Hematopoietic multipotent progenitor cell treated with erythropoietin and hydrocortisone succinate and interleukin-3 and kit ligand, for 15 days (in vitro differentiated cells): ENCODE data around the gene MSI2.

Experiments
- DNase-seq: peaks from one replicate; pipeline ENCODE4 v3.0.0-alpha.2; 2015; ENCODE audit warnings: low spot score

Gene MSI2

DNA sequence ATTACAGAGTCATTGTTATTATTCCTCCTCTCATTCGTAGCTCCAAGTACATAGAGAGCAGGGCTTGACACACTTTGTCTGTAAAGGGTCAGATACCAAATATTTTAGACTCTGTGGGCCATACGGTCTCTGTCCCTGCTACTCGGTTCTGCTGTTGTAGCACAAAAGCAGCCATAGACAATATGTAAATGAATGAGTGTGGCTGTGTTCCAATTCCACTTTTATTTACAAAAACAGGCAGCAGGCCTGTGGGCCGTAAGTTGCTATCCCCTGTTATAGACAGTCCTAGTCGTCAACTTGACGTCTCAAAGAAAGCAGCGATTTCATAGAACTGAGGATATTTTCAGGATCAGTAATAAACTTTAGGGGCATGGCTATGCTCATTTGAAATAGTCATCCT lies 161.6 kb downstream of the MSI2 start:
- DNase-seq: no peak

DNA sequence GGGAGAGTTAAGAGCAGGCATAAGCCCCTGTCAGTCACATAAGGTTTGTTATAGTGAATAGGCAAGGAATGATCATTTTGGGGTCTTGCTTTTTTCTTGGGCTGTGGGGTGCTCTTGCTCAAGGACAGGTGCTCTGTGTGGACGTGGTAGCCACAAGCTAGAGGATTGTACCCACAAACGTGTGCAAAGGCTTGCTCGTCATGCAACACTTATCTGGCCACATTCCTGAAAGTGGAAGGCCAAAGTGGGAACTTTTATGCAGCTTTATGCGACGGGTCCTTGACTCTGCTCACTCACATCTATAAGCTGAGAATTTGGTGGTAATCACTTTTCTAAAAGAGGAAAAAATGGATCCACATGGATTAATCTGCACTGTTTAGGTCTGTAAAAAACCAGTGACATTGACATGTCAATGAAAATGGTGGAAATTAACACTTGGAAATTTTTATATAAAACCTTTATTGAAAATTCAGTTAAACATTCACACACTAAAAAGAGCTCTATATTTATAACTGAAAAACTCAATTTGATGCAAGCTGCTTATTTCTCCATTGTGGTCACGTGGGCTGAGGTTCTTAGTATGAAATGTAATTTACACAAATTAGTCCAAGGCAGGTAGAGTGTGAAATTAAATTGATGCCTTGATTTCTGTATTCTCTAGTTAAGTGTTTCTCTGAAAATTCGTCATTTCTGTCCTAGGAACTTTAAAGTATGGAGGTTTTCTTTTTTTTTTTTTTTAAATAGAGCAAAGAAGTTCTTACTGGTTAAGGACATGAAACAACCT lies 162.3 kb downstream of the MSI2 start:
- no peak for DNase-seq

DNA sequence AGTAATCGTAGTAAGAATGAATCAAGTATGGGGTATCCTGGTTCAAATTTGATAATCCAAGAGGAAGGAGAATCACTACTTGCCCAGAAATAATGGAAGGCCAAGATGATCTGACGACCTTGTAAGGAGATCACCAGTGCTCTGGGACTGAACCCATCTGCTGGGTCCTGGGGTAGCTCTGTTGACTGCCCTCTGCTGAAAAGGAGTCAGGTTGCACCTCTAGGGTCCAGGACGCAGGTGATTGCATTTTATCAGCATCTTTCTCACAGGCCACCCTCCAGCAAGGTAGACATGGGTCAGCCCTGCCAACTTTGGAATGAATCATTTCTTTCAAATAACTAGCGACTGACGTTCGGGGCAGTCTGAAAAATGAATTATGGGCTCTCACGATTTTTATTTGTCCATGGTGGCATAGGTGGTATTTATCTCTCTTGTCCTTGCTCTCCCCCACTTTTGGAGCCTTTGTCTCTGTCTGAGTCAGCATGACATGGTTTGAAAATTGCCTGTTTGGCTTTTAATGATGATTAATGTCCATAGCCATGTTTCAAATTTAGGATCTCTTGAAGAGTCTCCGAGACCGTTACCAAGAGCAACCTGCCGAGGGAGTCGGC lies 163.7 kb downstream of the MSI2 start:
- DNase-seq: no peak

DNA sequence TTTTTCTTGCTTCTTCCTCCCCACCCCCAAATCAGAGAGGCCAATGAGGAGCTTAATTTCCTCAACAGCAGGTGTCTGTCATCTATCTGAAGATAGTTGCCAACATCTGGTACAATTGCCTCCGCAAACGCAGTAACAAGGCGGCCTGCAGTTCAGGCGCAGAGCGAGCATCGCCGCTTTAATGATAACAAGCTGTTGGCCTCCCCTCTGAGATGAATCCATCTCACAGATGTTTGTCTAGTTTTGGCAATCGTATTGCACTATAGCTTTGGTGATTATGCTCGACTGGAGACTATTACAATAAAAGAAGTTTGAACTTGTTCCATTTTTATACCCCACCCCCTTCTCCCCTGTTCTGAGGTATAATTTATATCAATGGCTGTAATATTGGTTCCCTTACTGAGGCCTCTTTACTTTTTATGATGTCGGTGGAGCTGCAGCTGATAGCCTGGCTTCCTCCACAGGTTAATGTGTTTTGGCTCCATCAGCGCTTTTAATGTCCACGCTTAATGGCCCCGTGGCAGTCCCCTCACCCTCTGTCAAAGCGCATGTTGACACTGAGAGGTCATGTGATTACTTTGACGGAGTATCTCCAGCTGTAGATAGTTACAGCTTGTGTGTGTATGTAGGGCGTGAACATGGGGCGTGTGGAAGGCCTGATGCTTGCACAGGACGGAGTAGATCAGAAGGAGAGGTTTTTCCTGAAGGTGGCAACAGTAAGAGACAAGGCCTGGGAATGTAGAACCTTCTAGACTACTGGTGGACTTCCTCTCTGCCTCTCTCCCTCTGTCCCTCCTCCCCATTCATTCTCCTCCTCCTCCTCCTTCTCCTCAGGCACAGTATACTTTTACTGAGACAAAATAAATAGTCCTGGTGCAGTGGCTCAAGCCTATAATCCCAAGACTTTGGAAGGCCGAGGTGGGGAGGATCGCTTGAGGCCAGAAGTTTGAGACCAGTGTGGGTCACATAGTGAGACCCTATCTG lies 164.7 kb downstream of the MSI2 start:
- peak; percentile 56 for DNase-seq

DNA sequence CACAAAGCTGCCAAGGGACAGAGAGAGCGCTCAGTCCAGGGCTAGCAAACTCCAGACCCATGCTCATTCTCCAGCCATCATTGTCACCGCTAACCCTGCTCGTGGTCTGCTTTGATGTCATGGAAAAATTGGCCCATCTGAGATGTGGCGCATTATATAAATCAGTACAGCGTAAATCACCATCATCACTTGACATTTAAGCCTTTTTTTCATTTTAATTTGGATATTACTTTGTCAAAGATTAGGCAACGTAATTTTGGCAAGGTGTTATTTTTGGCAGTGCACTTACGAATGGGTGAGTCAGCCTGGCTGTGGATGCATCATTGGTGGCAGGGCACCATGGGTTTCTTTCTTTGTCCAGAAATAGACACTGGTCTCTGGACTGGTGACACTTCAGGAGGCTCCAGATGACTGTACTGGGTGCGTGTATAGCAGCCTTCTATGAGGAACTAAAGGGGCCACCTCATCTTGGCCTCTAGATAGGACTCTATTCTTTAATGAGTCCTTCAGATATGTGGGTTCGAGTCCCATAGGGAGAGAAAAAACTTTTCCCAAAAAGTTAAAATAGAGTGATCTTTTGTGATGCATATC lies 166.3 kb downstream of the MSI2 start:
- DNase-seq: no peak

DNA sequence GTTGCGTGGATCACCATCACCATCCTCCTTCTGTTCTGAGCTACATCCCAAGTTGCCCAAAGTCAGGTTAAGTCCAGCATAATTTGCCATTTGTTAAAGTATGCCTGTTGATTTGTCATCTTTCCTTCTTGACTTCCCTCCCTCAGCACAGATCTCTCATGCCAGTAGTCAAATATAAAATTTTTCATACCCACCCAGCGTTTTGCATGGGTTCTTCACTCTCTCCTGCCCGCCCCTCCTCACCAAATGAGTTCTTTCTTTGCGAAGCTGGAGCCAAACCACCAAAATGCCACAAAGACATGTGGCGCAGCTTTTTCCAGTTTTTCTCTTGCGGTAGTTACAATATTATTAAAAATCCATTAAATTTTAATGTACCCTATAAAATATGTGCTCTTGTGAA lies 167.2 kb downstream of the MSI2 start:
- no peak for DNase-seq

DNA sequence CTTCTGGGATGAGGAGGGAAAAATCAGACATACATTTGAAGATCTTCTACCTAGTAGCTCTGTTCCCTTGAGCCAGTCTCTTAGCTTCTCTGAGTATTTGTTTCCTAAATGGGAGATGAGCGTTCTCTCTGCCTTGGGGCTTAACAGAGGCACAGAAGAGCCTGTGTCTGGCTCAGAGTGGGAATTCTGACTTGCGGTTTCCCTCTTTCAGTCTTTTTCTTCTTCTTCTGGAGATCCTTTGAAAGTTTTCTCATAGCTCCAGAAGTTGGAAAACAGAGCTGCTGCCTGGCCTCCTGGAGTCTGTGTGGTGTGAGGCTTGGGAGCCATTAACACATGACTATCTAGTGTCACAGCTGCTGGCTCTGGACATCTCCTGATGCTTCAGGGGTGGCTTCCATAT lies 167.9 kb downstream of the MSI2 start:
- DNase-seq: no peak

DNA sequence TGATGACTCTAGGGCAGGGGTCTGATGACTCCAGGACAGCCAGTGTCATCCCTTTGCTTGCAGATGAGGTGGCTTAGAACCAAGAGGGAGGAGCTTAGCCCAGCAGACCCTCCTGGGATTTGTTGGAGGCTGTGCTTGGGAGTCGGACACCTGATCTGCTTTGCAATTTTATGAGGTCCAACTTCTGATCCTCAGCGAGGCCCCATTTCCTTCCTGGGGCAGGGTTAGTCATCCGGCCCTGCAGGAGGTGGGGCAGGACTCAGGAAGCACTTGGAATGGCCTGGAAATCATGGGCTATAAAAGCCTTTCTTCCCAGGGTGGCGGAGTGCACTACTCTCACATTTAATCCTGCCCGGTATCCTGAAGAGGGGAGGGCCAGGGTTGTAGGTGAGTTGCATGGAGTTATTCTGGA lies 168.5 kb downstream of the MSI2 start:
- DNase-seq: no peak

DNA sequence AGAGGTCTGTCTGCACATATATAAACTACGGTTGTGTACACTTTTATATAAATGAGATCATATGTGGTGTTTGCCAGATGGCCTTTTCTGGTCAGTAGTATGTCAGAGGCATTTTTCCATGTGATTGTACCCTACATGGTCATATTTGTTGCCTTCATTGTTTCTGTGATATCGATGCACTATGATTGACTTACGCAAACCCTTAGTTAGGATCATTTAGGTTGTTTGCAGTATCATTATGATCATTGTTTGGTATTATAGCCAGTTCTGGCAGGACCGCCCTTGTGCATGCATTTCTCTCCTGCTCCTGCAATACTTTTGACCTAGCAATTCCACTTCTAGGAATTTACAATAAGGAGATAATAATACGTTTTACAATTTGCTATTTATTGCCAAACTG lies 169.1 kb downstream of the MSI2 start:
- no peak for DNase-seq

DNA sequence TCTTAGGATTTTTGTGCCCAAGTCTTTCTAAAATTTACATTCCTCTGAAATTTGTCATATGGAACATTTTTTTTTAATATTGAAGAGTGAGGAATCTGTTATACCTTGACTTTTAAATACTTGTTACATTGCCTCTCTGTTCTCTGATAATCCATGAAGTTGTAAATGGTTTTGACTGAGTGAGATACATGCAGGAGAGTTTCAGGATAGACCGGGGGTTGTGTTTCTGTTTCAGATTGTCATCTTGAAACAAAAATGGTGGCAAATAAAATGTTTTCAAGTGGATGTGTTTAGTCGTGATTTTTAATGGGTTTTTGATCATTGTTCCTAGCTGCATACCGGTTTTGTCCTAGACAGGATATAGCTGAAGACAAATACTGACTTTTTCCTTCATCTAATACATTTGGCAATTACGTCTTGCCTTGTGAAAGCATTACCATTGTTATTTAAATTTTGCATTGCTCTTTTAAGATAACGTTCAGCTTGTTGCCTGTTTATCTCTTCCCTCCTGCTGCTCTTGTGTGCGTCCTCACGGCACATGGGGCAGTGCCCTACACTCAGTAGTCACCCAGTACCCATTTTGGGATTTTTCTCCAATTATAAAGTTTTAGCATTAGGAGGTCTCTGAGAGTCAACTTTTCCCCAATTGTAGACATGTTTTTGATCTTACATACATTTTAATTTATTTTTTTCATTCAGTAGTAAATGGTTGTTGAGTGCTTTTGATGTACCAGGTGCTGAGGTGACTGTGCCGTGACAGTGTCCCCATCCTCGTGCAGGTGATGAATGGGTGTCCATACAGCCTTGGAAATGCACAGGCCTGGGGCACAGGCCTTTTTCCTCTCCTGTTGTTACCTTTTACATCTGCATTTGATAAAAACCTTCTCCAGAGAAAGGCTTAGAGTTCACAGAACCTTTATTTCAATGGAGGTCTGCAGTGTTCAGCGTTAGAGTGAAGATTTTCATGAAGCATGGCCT lies 169.9 kb downstream of the MSI2 start:
- no peak for DNase-seq

DNA sequence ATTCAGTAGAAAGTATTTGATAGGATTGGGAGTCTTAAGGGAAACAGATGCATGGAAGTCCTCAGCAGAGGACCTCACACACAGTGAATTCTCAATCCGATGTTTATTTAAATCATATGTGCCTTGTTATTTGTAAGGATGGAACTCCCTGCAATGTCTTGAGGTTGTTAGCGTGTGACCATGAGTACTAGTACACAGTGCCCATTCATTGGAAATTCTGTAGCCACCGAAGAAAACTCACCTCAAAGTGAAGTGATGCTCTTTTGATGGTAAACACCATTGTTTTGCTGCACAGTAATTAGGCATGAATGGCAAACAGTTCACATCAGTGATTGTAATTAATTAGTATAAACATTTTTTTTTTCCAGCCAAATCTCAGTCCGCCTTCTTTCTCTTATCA lies 173.6 kb downstream of the MSI2 start:
- DNase-seq: no peak

DNA sequence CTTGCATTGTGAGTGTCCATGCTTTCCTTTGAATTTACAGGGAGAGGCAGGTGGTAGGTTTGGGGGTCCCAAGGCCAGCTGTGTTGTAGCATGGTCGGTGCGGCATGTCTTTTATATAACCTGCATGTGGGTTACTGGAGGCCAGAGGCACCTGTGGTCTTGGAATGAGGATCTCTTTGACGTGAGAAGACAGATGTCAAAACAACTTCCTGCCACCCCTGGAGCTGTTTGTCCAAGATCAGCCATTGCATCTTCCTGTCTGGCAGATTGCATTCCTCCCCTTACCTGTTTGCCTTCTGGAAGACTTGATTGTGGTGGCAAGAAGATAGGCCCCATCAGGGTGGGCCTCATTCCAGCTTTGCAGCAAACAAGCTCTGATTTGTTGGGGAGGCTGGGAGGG lies 175.1 kb downstream of the MSI2 start:
- DNase-seq: no peak

DNA sequence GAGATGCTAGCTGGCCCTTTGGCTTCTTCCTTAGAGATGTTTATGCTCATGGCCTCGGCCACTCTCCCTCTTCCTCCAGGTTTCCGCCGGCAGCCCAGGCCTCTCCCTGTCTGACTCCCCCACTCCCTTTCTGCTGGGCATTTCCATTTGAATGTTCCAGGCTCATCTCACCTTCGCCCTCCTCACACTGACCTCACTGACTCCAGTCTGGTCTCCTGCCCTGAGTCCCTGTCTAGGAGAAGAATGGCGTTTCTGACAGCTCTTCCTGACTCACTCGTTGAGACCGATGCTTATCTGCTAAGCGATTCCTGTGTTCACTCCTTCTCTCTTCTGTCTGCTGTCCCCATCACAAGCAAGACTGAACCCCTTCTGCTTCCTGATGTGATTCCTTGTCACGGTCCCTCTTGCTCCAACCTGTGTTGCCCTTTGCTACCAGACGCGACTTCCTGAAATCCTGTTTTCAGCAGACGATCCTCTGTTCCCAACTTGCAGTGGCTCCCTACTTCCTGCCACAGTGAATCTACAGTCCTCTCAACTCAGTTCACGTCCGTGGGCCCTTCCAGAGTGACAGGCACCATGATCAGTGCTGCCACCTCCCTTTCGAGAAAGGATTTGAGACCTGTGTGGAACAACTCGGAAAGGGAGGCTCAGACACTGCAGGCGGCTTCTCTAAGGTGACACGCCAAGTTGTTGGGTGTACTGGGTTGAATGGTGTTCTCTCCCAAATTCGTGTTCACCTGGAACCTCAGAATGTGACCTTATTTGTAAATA lies 176.4 kb downstream of the MSI2 start:
- DNase-seq: no peak

DNA sequence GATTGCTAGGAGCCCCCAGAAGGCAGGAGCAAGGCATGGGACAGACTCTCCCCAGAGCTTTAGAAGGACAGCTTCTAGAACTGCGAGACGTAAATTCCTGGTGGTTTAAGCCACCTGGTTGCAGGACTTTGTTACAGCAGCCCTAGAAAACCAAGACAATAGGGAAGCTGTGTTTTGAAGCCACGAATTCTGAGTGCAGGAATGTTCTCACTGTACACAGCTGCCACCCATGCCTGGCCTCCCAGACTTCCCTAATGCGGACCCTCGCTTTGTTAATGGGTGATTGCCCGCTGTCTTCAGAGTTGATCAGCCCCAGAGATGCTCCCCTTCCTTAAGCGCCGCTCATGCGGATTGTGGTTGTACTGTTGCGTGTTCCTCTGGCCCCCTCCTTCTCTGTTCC lies 177.1 kb downstream of the MSI2 start:
- DNase-seq: no peak

DNA sequence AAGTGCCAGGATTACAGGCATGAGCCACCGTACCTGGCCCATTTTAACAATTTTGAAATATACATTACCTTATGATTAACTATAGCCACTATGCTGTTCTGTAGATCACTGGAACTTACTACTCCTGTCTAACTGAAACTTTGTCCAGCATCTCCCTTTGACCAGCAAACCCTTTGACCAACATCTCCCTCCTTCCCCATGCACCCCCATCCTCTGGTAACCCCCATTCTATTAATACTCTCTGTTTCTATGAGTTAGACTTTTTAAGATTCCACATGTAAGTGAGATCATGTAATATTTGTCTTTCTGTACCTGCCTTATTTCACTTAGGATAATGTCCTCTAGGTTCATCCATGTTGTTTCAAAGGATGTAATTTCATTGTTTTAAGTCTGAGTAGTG lies 178.0 kb downstream of the MSI2 start:
- DNase-seq: no peak

DNA sequence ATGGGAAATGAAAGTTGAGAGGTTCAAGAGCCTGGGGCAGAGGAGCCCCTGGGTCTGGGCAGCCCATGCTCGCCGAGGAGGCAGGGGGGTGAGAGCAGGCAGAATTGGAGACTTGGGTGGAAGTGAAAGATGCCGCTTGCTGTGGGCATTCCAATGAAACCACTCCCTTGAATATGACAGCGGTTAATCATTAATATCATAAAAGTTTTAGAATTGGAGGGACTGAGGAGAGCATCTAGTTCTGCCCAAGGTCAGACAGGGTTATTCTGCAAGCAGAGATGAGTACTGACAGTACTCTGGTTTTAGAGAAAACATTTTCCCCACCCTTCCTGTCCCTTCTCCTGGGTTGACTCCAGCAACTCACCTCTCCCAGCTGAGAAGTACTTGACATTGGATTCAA lies 180.2 kb downstream of the MSI2 start:
- no peak for DNase-seq

DNA sequence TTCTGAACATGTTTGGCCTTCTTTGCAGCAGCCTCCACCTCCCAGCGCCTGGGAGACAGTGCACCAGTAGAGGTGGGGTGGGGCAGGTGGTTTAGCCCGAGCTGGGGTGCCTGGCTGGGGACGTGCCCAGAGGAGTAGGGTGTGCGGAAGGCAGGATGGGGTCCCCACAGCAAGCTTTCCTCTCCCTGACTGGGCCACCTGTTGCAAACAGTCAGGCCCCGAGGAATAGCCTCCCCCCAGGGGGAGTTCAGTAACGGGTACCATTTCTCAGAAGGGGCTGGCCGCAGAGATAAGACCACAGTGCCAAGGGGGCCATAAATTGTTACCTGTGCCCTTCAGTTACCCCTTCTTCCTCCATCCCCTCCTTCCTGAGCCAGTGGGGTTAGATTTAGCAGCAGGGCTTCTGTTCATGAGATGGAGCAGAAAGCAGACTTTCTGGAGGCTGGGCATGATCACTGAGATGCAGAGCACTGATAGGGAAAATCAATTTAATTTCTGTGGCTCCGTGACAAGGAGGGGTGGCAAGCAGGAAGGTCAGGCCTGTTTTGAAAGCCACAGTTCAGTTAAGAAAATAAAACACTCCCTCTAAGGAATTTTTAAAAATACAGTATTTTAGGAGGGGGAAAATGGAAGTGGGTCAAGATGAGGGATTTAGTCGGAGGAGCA lies 181.9 kb downstream of the MSI2 start:
- DNase-seq: no peak

DNA sequence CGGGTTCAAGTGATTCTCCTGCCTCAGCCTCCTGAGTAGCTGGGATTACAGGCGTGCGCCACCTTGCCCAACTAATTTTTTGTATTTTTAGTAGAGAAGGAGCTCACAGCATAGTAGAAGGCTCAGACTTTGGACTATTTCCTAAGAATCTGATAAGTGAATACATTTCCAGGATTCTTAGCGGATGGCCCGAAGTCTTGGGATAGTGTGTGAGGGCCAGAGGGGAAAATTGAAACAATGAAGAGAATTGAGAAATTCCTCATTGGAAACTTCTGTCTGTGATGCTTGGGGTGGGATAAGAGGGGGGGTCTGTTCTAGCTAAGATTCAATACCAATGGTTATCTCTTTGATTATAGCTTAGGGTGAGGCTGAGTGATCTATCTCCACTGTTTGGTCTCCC lies 183.3 kb downstream of the MSI2 start:
- no peak for DNase-seq

DNA sequence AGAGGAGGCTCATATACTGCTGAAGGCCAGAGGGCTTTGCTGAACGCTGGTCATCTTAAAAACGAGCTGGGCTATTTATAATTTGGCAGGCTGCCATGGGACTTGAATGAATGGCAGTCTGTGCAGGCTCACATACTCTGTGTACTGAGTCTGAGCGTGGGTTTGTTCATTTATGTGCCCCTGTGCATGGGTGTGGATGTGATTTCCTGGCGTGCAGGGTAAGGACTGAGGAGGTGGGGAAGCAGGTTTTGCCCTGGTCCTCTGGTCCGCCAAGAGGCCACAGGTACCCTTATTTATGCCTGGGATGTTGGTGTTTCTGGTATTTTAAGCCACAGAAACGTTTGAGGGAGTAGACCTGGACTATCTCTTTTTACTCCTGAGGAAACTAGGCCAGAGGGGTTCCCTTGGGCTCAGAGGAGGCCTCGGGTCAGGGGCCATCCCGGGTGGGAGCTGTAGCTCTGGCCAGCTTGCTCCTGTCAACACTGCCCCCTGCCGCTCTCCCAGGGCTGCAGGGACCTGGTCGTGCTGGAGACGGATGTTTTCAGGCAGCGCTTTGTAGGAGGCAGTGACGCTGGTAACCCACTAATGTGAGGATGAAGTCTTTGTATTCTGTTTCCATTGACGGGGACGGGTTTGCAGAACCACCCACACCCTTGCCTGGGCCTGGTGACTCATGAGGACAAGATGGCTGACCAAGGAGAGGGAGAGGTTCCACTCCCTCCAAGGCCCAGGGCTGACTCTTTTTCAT lies 184.4 kb downstream of the MSI2 start:
- DNase-seq: peak; percentile 29
